HepG2 (cell line): ENCODE results near the gene MCRIP2. TPM values are rescaled to one million over a fixed set of nuclear protein-coding genes. Genes with fewer than 3 reads are reported as not detected.

ENCODE experiments used
- ATM ChIP-seq: fragments of 450-650 bp; IDR thresholded peaks from 2 replicates; pipeline ENCODE4 v1.7.1; 2017; ENCODE audit warnings: mild to moderate bottlenecking, borderline replicate concordance
- CEBPB ChIP-seq: IDR thresholded peaks from 2 replicates; pipeline ENCODE4 v1.6.1; 2011; ENCODE audit warnings: low read depth, low read length, improper control_type of control experiment, borderline replicate concordance
- E2F1 ChIP-seq: sonication (generic); formaldehyde crosslinking; IDR thresholded peaks from 2 replicates; pipeline ENCODE4 v1.5.0; 2020; ENCODE audit warnings: missing genetic modification reagents
- KDM1A ChIP-seq: IDR thresholded peaks from 2 replicates; pipeline ENCODE4 v1.6.1; 2016; ENCODE audit warnings: missing compliant biosample characterization
- KDM6A ChIP-seq: IDR thresholded peaks from 2 replicates; pipeline ENCODE4 v1.6.1; 2016; ENCODE audit warnings: low read depth
- MED13 ChIP-seq: sonication (generic); formaldehyde crosslinking; IDR thresholded peaks from 2 replicates; pipeline ENCODE4 v1.5.0; 2020; ENCODE audit warnings: missing genetic modification reagents
- NR3C1 ChIP-seq: sonication (generic); formaldehyde crosslinking; IDR thresholded peaks from 2 replicates; pipeline ENCODE4 v1.4.0; 2020; ENCODE audit warnings: missing genetic modification reagents
- PHF5A ChIP-seq: IDR thresholded peaks from one replicate; pipeline ENCODE4 v1.6.1; 2018; ENCODE audit warnings: low read depth, missing genetic modification reagents; ENCODE audit not compliant: unreplicated experiment
- SRSF1 ChIP-seq: fragments of 200-400 bp; formaldehyde crosslinking; optimal IDR thresholded peaks from 2 replicates; pipeline ENCODE3; 2017; ENCODE audit warnings: mild to moderate bottlenecking, low read depth, low read length, moderate library complexity
- ZFAT ChIP-seq: sonication (generic); formaldehyde crosslinking; conservative IDR thresholded peaks from 2 replicates; pipeline ENCODE4 v1.8.1; 2023; ENCODE audit warnings: missing genetic modification reagents, inconsistent platforms
- ZNF143 ChIP-seq: sonication (generic); formaldehyde crosslinking; IDR thresholded peaks from 2 replicates; pipeline ENCODE4 v1.4.0; 2020; ENCODE audit warnings: missing genetic modification reagents
- ZNF264 ChIP-seq: sonication (generic); formaldehyde crosslinking; IDR thresholded peaks from 2 replicates; pipeline ENCODE4 v1.4.0; 2020; ENCODE audit warnings: missing genetic modification reagents
- ZNF30 ChIP-seq: sonication (generic); formaldehyde crosslinking; IDR thresholded peaks from 2 replicates; pipeline ENCODE4 v1.5.0; 2020; ENCODE audit warnings: mild to moderate bottlenecking, missing genetic modification reagents
- ZNF510 ChIP-seq: sonication (generic); formaldehyde crosslinking; IDR thresholded peaks from 2 replicates; pipeline ENCODE4 v1.4.0; 2020; ENCODE audit warnings: low read depth, mild to moderate bottlenecking, missing genetic modification reagents
- ZNF547 ChIP-seq: sonication (generic); formaldehyde crosslinking; IDR thresholded peaks from 2 replicates; pipeline ENCODE4 v1.5.1; 2020; ENCODE audit warnings: mild to moderate bottlenecking, missing genetic modification reagents
- ZNF724P ChIP-seq: sonication (generic); formaldehyde crosslinking; IDR thresholded peaks from 2 replicates; pipeline ENCODE4 v1.8.0; 2022; ENCODE audit warnings: missing genetic modification reagents, borderline replicate concordance
- polyA plus RNA-seq, 8 experiments: library from polyadenylated mRNA; depleted of rRNA in 3 of 8; stranded (reverse) in 7 of 8; unstranded in 1 of 8; fragments of >200 nt; fragmentation: Illumina TruSeq in 4 of 8; extraction: Trizol in 4 of 8; gene quantifications; 2 replicates each; pipeline versions ENCODE4 v1.2.1 to v1.2.3, GENCODE V29; 2011 to 2016; ENCODE audit warnings: low read depth in 4 of 8, missing spikeins in 1 of 8, mixed read lengths in 1 of 8; ENCODE audit not compliant: insufficient read depth in 1 of 8
- total RNA-seq, 5 experiments: library from RNA; depleted of rRNA; stranded (reverse); fragments of >200 nt; fragmentation: Illumina TruSeq; extraction: Trizol; gene quantifications; 2 replicates each; pipeline ENCODE4 v1.2.3, GENCODE V29; 2016; ENCODE audit warnings: low read depth in 1 of 5
- TF ChIP-seq, protein P1 (sequence below): sonication (generic); formaldehyde crosslinking; IDR thresholded peaks from 2 replicates; pipeline ENCODE4 v1.8.1; 2023; ENCODE audit warnings: mild to moderate bottlenecking, inconsistent platforms, moderate library complexity, missing genetic modification reagents, borderline replicate concordance
- TF ChIP-seq, protein P2 (sequence below): sonication (generic); formaldehyde crosslinking; IDR thresholded peaks from 2 replicates; pipeline ENCODE4 v1.5.0; 2020; ENCODE audit warnings: mild to moderate bottlenecking, missing genetic modification reagents
- TF ChIP-seq, protein P3 (sequence below): IDR thresholded peaks from 2 replicates; pipeline ENCODE4 v1.6.1; 2012; ENCODE audit warnings: low read depth, low read length, improper control_type of control experiment
- TF ChIP-seq, protein P4 (sequence below): sonication (generic); formaldehyde crosslinking; IDR thresholded peaks from 2 replicates; pipeline ENCODE4 v1.5.0; 2020; ENCODE audit warnings: mild to moderate bottlenecking, missing genetic modification reagents
- TF ChIP-seq, protein P5 (sequence below): IDR thresholded peaks from 2 replicates; pipeline ENCODE4 v1.6.1; 2016; ENCODE audit warnings: mild to moderate bottlenecking

MCRIP2 gene
- total and polyA plus RNA-seq, 2 of the 13 experiments (the other 11 are each of a cell fraction or from before 2014, with no cell fraction given) = 39.6 to 76.7 TPM

DNA sequence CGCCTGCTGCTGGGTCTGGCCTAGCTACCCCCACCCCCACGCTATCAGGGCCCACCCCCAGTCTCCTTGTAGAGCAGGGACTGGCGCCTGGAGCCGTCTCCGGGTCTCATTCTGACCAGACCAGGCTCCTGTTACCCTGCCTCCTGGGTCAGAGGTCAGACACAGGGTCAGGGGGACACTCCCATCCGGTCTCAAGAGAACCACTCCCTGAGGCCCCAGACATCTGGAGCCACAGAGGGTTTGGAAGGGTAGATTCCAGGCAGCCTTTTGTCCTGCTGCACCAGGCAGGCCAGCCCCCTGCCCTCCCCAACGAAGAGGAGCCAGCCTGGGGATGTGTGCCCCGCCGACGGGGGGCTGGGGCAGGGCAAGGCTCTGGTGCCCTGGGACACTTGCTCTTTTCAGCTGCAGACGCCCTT, 11.8 kb upstream of the MCRIP2 start (continued):
- TF ChIP-seq, protein P1, sequence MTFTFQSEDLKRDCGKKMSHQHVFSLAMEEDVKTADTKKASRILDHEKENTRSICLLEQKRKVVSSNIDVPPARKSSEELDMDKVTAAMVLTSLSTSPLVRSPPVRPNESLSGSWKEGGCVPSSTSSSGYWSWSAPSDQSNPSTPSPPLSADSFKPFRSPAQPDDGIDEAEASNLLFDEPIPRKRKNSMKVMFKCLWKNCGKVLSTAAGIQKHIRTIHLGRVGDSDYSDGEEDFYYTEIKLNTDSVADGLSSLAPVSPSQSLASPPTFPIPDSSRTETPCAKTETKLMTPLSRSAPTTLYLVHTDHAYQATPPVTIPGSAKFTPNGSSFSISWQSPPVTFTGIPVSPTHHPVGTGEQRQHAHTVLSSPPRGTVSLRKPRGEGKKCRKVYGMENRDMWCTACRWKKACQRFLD (CRISPR knock-in tag) = 0 out of 2 replicates have a peak, but pooled peaks have one; percentile 50
- TF ChIP-seq ZNF724P (no peak), PHF5A (no peak), ZNF30 (no peak), ZNF510 (CRISPR knock-in tag) (no peak), ATM (no peak), CEBPB (no peak), ZNF547 (CRISPR knock-in tag) (0 out of 2 replicates have a peak, but pooled peaks have one; percentile 31), KDM1A (no peak), ZNF264 (CRISPR knock-in tag) (no peak), SRSF1 (peak; percentile 37), ZFAT (CRISPR knock-in tag) (no peak), MED13 (no peak), KDM6A (CRISPR knock-in tag) (no peak), ZNF143 (CRISPR knock-in tag) (no peak), E2F1 (CRISPR knock-in tag) (no peak), NR3C1 (CRISPR knock-in tag) (no peak)
- TF ChIP-seq, protein P2, sequence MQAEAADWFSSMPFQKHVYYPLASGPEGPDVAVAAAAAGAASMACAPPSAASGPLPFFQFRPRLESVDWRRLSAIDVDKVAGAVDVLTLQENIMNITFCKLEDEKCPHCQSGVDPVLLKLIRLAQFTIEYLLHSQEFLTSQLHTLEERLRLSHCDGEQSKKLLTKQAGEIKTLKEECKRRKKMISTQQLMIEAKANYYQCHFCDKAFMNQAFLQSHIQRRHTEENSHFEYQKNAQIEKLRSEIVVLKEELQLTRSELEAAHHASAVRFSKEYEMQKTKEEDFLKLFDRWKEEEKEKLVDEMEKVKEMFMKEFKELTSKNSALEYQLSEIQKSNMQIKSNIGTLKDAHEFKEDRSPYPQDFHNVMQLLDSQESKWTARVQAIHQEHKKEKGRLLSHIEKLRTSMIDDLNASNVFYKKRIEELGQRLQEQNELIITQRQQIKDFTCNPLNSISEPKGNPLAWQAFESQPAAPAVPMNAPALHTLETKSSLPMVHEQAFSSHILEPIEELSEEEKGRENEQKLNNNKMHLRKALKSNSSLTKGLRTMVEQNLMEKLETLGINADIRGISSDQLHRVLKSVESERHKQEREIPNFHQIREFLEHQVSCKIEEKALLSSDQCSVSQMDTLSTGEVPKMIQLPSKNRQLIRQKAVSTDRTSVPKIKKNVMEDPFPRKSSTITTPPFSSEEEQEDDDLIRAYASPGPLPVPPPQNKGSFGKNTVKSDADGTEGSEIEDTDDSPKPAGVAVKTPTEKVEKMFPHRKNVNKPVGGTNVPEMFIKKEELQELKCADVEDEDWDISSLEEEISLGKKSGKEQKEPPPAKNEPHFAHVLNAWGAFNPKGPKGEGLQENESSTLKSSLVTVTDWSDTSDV = no peak
- TF ChIP-seq, protein P3, sequence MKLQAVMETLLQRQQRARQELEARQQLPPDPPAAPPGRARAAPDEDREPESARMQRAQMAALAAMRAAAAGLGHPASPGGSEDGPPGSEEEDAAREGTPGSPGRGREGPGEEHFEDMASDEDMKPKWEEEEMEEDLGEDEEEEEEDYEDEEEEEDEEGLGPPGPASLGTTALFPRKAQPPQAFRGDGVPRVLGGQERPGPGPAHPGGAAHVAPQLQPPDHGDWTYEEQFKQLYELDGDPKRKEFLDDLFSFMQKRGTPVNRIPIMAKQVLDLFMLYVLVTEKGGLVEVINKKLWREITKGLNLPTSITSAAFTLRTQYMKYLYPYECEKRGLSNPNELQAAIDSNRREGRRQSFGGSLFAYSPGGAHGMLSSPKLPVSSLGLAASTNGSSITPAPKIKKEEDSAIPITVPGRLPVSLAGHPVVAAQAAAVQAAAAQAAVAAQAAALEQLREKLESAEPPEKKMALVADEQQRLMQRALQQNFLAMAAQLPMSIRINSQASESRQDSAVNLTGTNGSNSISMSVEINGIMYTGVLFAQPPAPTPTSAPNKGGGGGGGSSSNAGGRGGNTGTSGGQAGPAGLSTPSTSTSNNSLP = no peak
- TF ChIP-seq, protein P4, sequence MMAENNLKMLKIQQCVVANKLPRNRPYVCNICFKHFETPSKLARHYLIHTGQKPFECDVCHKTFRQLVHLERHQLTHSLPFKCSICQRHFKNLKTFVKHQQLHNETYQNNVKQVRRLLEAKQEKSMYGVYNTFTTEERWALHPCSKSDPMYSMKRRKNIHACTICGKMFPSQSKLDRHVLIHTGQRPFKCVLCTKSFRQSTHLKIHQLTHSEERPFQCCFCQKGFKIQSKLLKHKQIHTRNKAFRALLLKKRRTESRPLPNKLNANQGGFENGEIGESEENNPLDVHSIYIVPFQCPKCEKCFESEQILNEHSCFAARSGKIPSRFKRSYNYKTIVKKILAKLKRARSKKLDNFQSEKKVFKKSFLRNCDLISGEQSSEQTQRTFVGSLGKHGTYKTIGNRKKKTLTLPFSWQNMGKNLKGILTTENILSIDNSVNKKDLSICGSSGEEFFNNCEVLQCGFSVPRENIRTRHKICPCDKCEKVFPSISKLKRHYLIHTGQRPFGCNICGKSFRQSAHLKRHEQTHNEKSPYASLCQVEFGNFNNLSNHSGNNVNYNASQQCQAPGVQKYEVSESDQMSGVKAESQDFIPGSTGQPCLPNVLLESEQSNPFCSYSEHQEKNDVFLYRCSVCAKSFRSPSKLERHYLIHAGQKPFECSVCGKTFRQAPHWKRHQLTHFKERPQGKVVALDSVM (CRISPR knock-in tag) = no peak
- TF ChIP-seq, protein P5, sequence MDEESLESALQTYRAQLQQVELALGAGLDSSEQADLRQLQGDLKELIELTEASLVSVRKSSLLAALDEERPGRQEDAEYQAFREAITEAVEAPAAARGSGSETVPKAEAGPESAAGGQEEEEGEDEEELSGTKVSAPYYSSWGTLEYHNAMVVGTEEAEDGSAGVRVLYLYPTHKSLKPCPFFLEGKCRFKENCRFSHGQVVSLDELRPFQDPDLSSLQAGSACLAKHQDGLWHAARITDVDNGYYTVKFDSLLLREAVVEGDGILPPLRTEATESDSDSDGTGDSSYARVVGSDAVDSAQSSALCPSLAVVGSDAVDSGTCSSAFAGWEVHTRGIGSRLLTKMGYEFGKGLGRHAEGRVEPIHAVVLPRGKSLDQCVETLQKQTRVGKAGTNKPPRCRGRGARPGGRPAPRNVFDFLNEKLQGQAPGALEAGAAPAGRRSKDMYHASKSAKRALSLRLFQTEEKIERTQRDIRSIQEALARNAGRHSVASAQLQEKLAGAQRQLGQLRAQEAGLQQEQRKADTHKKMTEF = no peak
